Measurements from ENCODE around the gene MYL10.
"Not testable (repeated sequence)": the region's sequence is repeated elsewhere in the genome, so short reads cannot be mapped to it uniquely, and the experiment has no call there.

Gene MYL10

DNA sequence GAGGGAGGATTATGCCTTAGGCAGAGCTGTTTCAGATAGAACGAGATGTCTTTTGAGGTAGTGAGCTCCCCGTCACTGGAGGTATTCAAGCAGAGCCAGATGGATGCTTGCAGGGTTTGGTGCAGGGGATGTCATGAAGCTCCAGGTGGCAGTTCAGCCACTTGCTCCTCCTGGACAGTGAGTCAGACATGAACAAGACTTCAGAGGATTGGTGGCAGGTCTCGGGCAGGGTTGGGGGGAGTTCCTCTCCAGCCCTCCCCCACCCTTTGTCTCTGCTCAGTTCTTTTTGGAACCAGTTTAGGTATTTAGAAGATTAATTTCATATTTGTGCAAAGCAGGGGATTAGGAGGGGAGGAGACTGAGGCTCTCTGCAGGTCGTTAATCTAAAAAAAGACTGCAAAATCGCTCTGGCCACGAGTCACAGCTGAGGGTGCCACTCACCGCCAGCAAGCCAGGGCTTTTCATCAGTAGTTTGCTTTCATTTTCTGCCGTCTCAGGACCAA is 21.5 kb upstream of the MYL10 start:
- no peak for DNase-seq

DNA sequence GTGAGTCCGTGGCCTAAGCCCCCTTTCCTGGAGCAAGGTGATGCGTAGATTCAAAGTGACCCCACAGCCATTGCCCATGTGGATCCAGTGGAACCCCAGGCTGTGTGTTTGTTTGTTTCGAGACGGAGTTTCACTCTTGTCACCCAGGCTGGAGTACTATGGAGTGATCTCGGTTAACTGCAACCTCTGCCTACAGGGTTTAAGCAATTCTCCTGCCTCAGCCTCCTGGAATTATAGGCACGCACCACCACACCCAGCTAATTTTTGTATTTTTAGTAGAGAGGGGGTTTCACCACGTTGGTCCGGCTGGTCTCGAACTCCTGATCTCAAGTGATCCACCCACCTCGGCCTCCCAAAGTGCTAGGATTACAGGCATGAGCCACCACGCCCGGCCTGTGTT is 18.8 kb upstream of the MYL10 start:
- DNase-seq, result not testable (repeated sequence)

DNA sequence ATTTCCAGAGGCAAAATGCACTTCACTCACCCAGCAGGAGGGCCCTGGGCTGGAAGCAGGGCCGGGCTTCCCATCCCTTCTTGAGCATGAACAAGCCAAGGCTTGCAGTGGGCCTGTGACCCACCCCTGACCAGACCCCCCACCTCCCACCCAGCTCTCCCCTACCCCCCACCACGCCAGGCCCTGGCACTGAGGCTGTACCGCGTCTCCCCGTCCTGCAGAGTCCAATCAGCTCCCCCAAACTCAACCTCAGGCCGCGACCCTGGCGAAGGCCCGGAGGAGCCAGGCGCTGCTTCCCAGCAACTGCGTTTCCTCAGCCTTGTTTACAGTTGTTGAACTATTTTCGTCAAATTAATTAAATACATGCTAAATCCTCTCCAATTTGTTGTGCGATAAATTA is 16.9 kb upstream of the MYL10 start:
- DNase-seq, result no peak

DNA sequence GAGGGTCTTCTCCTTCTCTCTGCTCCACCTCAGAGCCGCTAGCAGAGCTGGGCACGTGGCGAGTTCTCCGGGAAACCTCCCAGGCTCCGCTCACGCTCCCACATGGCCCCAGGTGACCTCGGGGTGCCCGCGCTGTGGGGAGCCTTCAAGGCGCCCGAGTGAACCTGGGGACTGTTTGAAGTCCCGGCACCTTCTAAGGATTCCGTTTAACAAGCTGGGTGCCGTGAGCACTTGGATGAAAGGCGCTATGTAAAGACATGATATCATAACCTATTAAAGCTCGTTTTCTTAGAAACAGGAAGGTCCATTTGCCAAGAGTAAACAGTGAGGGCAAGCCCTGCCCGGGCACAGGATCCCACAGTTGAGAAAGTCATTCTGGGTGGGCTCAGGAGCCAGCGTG is 15.8 kb upstream of the MYL10 start:
- DNase-seq, result no peak

DNA sequence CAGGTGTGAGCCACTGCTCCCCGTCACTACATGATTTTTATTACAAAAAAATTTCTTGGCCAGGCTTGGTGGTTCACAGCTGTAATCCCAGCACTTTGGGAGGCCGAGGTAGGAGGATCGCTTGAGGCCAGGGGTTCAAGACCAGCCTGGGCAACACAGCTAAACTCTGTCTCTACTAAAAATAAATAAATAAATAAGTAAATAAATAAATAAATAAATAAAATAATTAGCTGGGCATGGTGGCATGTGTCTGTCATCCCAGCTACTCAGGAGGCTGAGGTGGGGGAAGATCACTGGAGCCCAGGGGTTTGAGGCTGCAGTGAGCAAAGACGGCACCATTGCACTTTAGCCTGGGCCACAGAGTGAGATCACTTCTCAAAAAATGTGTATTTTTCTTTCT is 10.0 kb upstream of the MYL10 start:
- DNase-seq, result not testable (repeated sequence)

DNA sequence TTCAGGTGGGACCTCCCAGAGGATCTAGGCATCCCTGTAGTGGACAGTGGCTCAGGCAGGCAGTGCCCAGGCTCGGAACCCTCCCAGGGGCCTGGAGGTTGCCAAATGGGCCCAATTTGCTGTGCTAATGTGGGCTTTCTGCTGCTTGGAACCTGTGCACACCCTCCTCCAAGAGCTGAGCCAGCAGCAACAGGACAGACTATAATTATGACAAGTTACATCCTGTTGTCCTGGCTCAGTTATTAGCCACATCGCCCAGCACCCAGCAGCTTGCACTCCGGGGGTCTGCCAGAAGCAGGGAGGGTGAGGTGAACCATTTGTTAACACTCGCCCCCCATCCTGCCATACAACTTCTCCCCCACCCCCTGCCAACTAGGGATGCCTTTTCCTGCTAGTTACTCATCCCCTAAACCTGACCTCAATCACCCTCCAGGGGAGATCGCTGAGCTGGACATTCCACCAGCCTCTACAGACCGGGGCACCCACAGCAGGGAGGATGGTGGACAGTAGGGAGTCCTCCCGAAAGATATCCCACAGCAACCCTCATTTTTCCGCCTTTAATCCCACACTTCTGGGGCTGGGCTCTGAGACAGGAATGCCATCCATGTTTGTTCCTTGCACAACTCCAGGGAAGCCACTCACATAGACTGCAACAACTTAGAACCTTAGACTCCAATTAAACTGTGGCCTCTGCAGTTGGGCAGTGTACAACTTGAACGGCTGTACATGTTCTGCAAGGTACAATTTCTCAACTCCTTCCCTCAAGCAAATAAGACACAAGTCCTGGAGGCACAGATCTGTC is 7.9 kb upstream of the MYL10 start:
- no peak for DNase-seq

DNA sequence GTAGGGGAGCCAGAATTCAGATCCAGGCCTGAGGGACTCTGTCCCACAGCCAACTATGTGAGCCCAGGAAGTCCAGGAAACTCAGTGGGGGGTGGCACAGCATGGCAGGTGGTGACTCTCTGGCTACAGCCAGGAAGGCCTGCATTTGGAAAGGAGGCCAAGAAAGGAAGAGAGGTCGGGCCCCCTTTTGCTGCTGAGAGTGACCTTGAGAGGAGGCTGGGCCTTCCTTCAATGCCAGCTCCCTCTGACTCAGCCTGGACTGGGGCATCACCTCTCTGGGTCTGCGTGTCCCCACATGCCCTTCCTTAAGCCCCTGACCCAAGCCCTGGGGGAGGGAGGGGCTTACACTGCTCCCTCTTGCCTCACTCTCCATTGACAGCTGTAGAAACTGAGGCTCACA is 6.4 kb upstream of the MYL10 start:
- no peak for DNase-seq

DNA sequence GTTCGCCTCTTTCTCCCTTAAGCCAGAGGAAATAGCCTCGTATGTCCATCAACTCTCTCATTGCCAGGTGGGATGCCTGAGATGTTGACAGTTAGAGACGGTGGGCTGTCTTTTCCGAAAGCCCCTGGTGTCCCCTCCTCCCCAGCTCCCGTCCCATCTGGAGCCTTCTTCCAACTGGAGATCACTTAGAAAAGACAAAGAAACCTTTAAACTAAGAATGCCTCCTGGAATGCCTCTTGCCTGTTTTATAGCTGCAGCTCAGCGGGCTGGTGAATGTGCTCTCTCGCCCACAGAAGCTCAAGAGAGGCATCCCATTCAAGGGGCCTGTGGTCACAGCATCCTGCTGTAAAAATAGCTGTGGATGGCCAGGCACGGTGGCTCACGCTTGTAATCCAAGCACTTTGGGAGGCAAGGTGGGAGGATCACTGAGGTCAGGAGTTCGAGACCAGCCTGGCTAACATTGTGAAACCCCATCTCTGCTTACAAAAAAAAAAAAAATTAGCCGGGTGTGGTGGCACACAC is 5.2 kb upstream of the MYL10 start:
- DNase-seq, result no peak

DNA sequence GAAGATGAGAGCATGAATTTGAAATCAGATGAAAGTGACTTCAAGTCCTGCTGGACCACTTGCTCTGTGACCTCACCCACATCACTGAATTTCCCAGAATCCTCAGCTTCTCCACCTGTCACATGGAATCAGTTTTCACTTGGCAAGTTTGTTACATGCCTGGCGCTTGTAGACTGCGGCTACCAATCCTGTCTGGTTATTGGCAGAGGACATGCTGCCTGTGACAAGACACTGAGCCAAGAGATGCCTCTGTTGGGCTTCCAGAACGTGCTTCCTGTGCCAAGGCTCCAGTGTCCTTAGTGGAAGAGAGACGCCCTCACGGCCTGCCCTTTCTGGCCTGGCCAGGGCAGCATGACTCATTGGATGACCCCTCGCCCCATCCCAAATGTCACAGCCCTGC is 4.4 kb upstream of the MYL10 start:
- no peak for DNase-seq

DNA sequence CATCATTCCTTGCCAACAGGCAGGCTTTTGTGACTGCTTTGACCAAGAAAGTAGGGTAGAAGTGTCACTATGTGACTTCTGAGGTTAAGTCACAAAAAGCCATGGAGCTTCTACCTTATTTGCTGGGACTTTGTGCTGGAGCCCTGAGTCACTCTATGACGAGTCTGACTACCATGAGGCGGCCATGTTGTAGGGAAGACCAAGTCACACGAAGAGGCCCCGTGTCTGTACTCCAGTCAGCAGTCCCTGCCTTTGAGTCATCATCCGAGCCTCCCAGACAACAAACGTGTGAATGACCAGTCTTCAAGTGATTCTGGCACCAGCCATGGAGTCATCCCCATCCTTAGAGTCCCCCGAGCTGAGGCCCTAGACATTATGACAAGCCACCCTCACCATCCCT is 3.5 kb upstream of the MYL10 start:
- no peak for DNase-seq

DNA sequence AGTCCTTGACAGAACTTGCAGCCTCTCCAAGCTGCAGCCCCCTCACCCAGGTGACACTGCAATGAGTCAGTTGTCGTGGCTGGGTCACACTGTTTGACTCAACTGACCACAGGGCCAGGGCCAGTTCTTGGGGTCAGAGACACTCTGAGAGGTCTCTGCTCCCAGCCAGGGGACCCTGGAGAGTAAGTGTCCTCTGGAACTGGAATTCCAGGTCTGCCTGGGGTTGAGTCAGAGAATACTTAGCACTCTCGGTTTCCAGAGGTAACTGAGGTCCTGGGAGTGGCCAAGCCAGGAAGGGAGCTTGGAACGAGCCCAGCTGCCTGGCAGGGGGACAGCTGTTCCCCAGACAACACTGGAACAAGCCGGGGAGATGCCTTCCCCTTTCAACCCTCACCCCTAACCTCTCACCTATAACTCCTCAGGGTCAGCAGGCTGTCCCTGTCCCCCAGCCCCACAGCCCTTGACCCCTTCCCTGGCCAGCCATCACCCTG is 2.2 kb upstream of the MYL10 start:
- DNase-seq, result no peak

DNA sequence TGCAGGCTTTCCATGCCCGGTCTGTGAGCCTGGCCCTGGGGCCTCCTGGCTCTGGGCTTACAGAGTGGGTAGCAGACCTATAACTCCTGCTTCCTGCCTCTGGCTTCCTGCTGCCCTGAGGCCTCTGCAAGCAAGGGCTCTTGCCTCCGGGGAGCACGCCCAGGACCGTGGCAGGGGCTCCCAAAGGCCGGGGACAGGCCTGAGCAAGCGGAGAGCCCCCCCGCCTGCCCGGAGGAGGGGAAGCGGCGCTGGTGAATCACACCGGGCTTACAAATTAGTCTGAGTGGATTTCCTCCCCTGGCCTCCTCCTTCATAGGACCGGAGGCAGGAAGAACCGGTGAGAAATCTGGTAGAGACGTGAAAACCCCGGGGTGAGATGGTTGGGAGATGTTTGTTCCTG is 1.5 kb upstream of the MYL10 start:
- DNase-seq, result no peak

DNA sequence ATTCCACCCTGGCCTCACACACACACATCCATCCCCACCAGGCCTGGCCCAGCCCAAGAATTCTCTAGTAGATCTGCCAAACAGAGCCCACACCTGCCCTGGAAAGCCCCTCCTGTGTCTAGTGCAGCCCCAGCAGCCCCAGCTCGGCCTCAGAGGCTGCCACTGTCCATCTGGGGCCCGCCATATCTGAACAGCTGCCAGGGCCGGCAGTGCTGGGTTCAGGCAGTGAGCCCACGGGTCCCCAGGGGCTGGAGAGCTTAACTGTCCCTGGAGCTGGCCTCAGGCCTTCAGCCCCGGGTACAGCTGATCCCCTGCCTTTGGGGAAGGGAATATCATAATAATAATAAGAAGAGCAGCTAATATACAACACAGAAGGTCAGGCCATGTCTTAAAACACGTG is 574 bp downstream of the MYL10 start:
- DNase-seq, result no peak

DNA sequence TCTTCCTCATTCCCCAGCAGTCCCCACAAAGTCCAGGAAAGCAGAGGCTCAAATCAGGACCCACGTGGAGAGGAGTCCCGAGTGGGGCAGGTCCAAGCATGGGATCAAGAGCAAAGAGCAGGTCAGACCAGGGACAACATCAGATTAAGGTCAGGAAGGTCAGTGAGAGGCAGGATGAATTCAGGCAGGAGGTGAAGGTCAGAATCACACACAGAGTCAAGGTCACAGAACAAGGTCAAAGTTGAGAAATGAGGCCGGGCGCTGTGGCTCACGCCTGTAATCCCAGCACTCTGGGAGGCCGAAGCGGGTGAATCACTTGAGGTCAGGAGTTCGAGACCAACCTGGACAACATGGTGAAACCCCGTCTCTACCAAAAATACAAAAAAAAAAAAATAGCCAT is 2.3 kb downstream of the MYL10 start:
- no peak for DNase-seq

DNA sequence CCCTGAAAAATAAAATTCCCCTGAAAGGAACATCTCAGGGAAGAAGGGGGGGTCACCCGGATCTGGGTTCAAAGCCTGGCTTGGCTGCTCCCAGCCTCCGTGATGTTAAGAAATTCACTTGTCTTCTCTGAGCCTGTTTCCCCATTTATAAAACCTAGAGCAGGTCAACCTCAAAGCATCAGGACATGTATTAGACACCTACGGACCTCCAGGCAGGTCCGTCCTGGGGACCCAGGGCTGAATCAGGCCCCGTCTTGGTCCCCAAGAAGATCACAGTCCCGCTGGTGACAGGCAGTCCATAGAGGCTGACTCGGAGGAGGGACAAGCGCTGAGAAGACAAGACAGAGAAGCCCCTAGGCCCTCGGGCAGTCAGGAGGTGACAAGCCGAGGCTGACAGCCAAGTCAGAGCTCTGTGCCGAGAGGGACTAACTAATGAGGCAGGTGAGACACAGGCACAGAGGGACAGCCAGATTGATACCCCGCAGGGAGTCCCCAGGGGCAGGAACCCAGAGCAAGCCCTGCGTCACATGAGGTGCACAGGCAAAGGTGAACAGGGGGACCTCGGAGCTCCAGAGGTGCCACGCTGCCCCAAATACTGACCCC is 2.9 kb downstream of the MYL10 start:
- no peak for DNase-seq

DNA sequence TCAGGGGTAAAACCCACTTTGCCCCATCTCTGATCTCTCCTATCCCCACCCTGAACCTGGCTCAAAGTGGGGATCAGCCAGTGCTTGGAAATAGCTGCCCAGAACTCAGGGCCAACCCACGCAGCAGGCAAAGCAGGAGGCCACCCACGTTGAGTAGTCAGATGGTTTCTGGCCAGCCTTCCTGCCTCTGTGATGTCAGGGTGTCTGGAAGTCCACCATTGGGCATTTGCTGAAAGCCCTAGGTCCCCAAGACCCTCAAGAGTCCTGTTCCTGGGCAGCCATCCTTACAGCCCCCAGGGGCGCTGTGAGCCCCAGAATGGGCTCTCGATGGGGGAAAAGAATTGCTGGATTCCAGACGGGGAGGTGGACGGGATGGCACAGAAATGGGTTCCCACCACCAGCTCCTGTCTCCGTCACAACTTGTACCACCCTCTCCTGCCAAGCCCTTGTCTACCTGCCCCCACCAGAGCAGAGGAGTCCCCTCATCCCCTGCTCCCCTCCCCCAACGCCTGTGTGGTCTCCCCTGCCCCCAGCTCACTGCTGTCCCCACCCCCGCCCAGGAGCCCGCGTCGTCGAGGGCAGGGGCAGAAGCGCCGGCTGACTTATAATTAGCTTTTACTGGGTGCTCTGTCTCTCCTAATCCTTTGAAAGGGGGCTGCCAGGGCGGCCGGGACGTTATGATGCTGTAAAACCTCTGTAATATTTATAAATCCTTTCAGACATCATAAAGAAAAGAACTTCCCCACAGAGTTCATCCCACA is 3.9 kb downstream of the MYL10 start:
- DNase-seq, result no peak

DNA sequence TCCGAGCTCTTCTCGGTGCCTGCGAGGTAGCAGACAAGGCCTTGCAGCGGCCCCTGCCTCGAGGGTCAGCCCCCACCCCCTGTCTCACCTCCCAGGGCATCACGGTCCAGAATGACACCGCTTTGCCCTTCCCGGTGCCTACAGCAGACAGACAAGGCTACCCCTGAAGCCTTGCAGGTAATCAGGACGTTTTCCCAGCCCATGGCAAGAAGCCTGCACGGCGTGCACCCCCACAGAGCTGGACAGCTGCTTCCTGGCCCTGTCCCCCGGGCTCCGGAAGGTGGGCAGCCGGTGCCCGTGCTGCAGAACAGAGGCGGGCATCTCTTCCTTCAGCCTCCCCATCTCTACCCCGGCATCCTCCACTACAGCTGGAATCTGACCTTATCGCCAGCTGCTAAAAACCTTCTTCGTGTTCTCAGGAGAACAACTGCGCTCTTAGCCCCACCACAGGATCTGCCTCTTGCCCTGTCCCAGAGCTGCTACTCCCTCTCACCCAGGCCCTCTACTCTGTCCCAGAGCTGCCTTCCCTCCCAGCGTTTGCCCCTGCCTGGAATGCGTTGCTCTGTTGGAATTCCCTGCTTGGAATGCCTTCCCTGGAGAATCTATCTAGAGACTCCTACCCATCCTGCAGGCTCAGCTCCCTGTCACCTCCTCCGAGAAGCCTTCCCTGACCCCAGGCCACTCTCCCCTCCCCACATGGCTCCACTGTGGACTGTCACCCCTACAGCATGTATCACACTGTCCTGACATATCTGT is 4.7 kb downstream of the MYL10 start:
- no peak for DNase-seq

DNA sequence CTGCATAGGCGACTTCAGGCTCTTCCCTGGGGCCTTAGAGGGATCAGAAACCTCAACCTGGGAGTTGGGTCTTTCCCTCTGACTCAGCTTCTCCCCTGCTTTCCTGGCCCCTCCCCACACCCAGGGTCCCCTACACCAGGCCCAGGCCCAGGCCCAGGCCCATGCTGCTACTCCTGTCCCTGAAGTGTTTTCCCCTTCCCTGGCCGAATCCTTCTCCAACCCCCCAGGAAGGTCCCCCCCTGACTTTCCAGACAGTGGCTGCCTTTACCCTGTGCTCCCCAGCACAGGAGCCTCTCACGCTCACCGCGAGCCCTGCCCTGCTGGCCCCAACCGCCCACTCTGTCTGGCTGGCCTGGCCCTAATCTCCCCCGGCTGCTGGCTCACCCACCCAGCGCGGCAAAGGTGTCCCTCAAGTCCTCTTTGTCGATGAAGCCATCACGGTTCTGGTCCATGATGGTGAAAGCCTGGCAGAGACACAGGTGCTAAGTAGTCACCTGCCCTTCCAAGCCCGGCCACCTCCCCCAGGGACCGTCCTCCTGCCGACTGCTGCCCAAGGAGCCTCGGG is 6.4 kb downstream of the MYL10 start:
- no peak for DNase-seq

DNA sequence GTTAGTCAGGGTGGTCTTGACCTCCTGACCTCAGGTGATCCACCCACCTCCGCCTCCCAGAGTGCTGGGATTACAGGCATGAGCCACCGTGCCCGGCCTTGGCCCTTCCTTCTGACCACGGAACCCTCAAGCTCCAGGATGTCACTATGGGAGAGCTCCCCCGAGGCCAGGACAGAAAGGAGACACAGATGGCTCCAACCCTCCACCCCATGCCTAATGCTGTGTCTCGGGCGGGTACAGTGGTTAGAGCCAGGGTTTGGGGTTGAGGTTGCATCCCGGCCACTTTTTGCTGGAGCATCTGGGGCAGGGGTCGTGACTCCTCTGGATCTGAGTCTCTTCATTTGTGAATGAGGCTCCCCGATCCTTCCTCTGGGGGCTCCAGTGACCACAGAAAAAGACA is 8.1 kb downstream of the MYL10 start:
- DNase-seq, result no peak

DNA sequence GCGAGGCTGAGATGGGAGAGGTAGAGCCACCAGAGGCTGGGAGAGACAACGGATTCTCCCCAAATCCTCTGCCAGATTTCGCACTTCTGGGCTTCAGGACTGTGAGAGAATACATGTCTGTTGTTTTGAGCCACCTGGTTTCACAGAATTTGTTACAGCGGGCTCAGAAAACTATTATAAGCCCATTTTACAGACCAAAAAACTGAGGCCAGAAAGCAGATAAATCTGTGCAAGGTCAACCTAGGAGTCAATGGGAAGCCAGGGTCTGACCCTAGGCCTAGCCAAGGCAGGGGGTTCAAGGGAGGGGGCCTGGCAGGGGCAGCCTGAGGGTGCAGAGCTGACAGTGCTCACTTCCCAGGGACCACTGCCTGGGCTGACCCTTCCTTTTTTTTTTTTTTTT is 8.7 kb downstream of the MYL10 start:
- no peak for DNase-seq

DNA sequence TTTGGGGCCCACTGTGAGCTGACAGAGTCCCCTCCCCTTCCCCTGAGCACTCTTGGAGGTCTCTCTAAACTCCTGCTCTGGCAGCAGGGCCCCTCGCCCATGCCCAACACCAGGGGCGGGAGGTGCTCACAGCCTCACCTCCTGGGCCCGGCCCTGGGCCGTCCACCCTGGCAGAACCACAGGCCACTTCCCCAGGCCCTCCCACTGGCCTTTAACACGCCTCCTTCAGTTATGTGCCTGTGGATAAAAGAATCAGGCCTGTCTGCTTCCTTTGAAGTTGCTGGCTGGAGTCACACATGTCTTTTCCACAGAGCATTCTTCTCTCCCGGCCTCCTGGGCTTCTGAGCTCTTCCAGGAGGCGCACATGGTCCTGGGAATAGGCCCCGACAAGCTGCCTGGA is 10.2 kb downstream of the MYL10 start:
- DNase-seq, result no peak

DNA sequence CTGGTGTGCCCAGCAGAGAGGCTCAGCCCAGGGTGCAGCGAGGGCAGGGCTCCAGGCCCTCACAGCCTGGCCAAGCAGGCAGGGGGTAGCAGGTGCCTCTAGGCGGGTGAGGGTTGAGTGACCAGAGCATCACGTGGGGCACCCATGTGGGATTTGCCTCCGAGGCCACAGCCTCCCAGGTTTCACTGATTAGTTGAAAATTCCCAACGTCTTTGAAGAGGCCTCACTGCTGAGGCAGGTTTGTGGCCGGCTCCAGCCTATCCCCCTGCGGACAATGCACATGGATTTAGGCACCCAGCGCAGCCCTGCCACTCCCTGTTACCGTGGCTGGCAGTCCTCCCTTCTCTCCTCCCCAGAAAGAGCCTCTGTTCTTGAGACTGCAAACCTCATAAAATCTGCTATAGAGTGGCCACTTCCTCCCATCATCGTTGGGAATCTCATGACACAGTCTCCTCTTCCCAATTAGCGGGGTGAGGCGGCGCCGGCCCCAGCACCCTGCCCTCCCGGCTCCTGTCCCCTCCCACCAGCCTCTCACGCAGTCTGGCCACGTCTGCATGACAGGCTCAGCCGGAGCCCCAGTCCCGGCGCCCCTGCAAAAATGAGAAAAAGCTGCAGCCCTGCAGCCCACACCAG is 10.8 kb downstream of the MYL10 start:
- DNase-seq, result no peak
